GM12878 (cell line): ENCODE data around the gene NCAPH2. TPM values are rescaled to one million over a fixed set of nuclear protein-coding genes. Genes with fewer than 3 reads are reported as not detected.
A peak's percentile ranks its signal among the peaks of the same experiment; 100 is the strongest.

ENCODE experiments used
- ATAC-seq: fragments of 200-7000 bp; cut with Tn5 transposase; 3 replicates; pipeline ENCODE4 v1.9.1; 2020; ENCODE audit warnings: mild to moderate bottlenecking, moderate library complexity
- BruUV-seq: library from RNA; stranded (reverse); fragments of 400-500 nt; replicated peaks from 2 replicates; lab custom pipeline; 2021; lab: Mats Ljungman, UMichigan
- CTCF ChIA-PET: fragments of 300-600 bp; sonication (Branson Sonifier 250); formaldehyde crosslinking; extraction: SDS; loops from one replicate; lab custom pipeline; 2021; ENCODE audit warnings: inconsistent platforms; lab: Yijun Ruan, JAX
- POLR2A ChIA-PET: fragments of 350-600 bp; formaldehyde crosslinking; extraction: SDS; loops from one replicate; lab custom pipeline; 2021; ENCODE audit warnings: inconsistent platforms; lab: Charles Lee
- RAD21 ChIA-PET: fragments of 300-600 bp; sonication (Branson Sonifier 250); formaldehyde crosslinking; loops from one replicate; lab custom pipeline; 2023; ENCODE audit warnings: antibody characterized with exemption; ENCODE audit not compliant: unreplicated experiment; lab: Charles Lee
- SMC1A ChIA-PET: fragments of 300-600 bp; sonication (Branson Sonifier 250); formaldehyde crosslinking; loops from one replicate; lab custom pipeline; 2023; ENCODE audit not compliant: unreplicated experiment, uncharacterized antibody; lab: Charles Lee
- DNase-seq: peaks from one replicate; pipeline ENCODE4 v3.0.0-alpha.2; 2011; ENCODE audit warnings: low read depth, low spot score
- FAIRE-seq: peaks from 3 replicates; lab custom pipeline; 2011; peaks lifted over from hg19 to GRCh38; lab: Jason Lieb, UNC
- H2AFZ ChIP-seq: 2 replicates; pipeline ENCODE4 v1.6.0; 2011; ENCODE audit warnings: low read depth, low read length, control low read depth; ENCODE audit not compliant: control insufficient read depth
- H3K27ac ChIP-seq: 2 replicates; pipeline ENCODE4 v1.5.1; 2011; ENCODE audit warnings: control low read depth; ENCODE audit not compliant: control insufficient read depth, insufficient read depth
- H3K27me3 ChIP-seq, 2 experiments: replicated peaks in 1 of 2; 2 replicates each; pipeline versions ENCODE4 v1.6.0 to v1.6.1; 2011; ENCODE audit warnings: low read length in 1 of 2; ENCODE audit not compliant: control insufficient read depth in 2 of 2, insufficient read depth in 2 of 2
- H3K36me3 ChIP-seq, 2 experiments: 2 replicates each; pipeline ENCODE4 v1.5.1; 2011; ENCODE audit warnings: low read length in 1 of 2; ENCODE audit not compliant: control insufficient read depth in 2 of 2, insufficient read depth in 2 of 2
- H3K4me1 ChIP-seq: 2 replicates; pipeline ENCODE4 v1.6.1; 2011; ENCODE audit warnings: mild to moderate bottlenecking, low read length, moderate library complexity, mixed read lengths; ENCODE audit not compliant: control insufficient read depth, insufficient read depth
- H3K4me2 ChIP-seq: 2 replicates; pipeline ENCODE4 v1.6.0; 2011; ENCODE audit warnings: control low read depth; ENCODE audit not compliant: control insufficient read depth, insufficient read depth
- H3K4me3 ChIP-seq: fragments of 200-600 bp; sonication (generic); 2 replicates; pipeline ENCODE4 v1.5.1; 2016
- H3K79me2 ChIP-seq: 2 replicates; pipeline ENCODE4 v1.6.0; 2011; ENCODE audit warnings: low read length; ENCODE audit not compliant: control insufficient read depth, insufficient read depth
- H3K9ac ChIP-seq: 2 replicates; pipeline ENCODE4 v1.8.0; 2011; ENCODE audit warnings: low read length, control low read depth, mixed read lengths; ENCODE audit not compliant: control insufficient read depth, insufficient read depth
- H3K9me3 ChIP-seq: replicated peaks from 3 replicates; pipeline ENCODE4 v1.5.1; 2011; ENCODE audit warnings: mild to moderate bottlenecking, low read length; ENCODE audit not compliant: control insufficient read depth, insufficient read depth
- H4K20me1 ChIP-seq: 2 replicates; pipeline ENCODE4 v1.6.0; 2011; ENCODE audit not compliant: control insufficient read depth, insufficient read depth
- CHD1 ChIP-seq: IDR thresholded peaks from 2 replicates; pipeline ENCODE4 v1.6.1; 2012; ENCODE audit warnings: low read depth, low read length, improper control_type of control experiment
- CHD2 ChIP-seq: IDR thresholded peaks from 2 replicates; pipeline ENCODE4 v1.6.1; 2011; ENCODE audit warnings: low read depth, low read length, improper control_type of control experiment, borderline replicate concordance
- CREM ChIP-seq: IDR thresholded peaks from 2 replicates; pipeline ENCODE4 v1.6.1; 2014; ENCODE audit warnings: antibody characterized with exemption, low read depth
- KDM1A ChIP-seq: fragments of 200-600 bp; sonication (generic); IDR thresholded peaks from 2 replicates; pipeline ENCODE4 v1.6.1; 2016; ENCODE audit warnings: borderline replicate concordance
- RBBP5 ChIP-seq: fragments of 200-600 bp; sonication (generic); conservative IDR thresholded peaks from 2 replicates; pipeline ENCODE4 v1.6.1; 2016
- YBX1 ChIP-seq: fragments of 450-650 bp; IDR thresholded peaks from 2 replicates; pipeline ENCODE4 v1.6.1; 2016; ENCODE audit warnings: antibody characterized with exemption
- ZBTB4 ChIP-seq: fragments of 450-650 bp; formaldehyde crosslinking; IDR thresholded peaks from 2 replicates; pipeline ENCODE4 v1.4.0; 2022; ENCODE audit warnings: mild to moderate bottlenecking, moderate library complexity
- ZNF592 ChIP-seq: fragments of 450-650 bp; IDR thresholded peaks from 2 replicates; pipeline ENCODE4 v1.6.1; 2017; ENCODE audit warnings: mild to moderate bottlenecking, moderate library complexity
- WGBS: methylation state at CpG from one replicate; pipeline ENCODE4 v1.1.6; 2016; ENCODE audit warnings: low lambda C conversion rate; ENCODE audit not compliant: insufficient replicate concordance, insufficient coverage; ENCODE audit errors: missing lambda C conversion rate; 5-methylcytosine and 5-hydroxymethylcytosine counted together
- in situ Hi-C: fragments of 300-500 bp; cut with MboI; formaldehyde crosslinking; loops from 9 replicates; pipeline ENCODE4 v1.14.3; 2018; ENCODE audit warnings: mixed read lengths
- intact Hi-C: fragments of 100-400 bp; cut with micrococcal nuclease; formaldehyde crosslinking; loops from one replicate; pipeline ENCODE4 v1.14.2; 2022; ENCODE audit not compliant: unreplicated experiment
- polyA plus RNA-seq, 11 experiments: library from polyadenylated mRNA; depleted of rRNA in 4 of 11; unstranded in 6 of 11; stranded (reverse) in 5 of 11; fragments of >200 nt; fragmentation: Nextera tagmentation in 4 of 11; fragmentation: Illumina TruSeq in 1 of 11; extraction: Ambion mirVana in 4 of 11; extraction: Trizol in 1 of 11; gene quantifications; 1 replicate in 1 of 11; 2 replicates in 10 of 11; pipeline versions ENCODE4 v1.2.1 to v1.2.3, GENCODE V29; 2011 to 2016; ENCODE audit warnings: inconsistent platforms in 2 of 11, missing spikeins in 2 of 11, low read depth in 1 of 11
- total RNA-seq, 4 experiments: library from RNA; depleted of rRNA in 3 of 4; stranded (reverse); fragments of >200 nt in 3 of 4; fragmentation: Illumina TruSeq in 1 of 4; extraction: Trizol in 1 of 4; gene quantifications; 2 replicates each; pipeline versions ENCODE4 v1.2.1 to v1.2.3, GENCODE V29; 2013 to 2021
- TF ChIP-seq, protein P1 (sequence below): IDR thresholded peaks from 2 replicates; pipeline ENCODE4 v1.6.1; 2012; ENCODE audit warnings: mild to moderate bottlenecking, low read depth, low read length

Gene NCAPH2
- total and polyA plus RNA-seq, 10 of the 15 experiments (the other 5 are each of a cell fraction or from before 2014, with no cell fraction given): 5.0 to 110 (median 59.9) TPM

- CTCF ChIA-PET: interaction anchor here (1.2 kb wide), 1 partner anchor 10 kb away, joined by 5 read pairs; the partner anchor contains the start of gene SYCE3
- no peak overlapping the region for H3K27ac ChIP-seq
- no peak overlapping the region for H3K4me3 ChIP-seq
- ATAC-seq (no peak), DNase-seq (no peak), FAIRE-seq (peak; percentile 13)
- RAD21 ChIA-PET: interaction anchor here (0.6 kb wide), 1 partner anchor 102 kb away, joined by 3 read pairs; no protein-coding TSS in a partner anchor
- H3K4me1 ChIP-seq: peaks cover 5% of the 10 kb centered on the region
- TF ChIP-seq CHD2 (no peak), CREM (no peak), ZBTB4 (CRISPR knock-in tag) (no peak), ZNF592 (no peak), CHD1 (no peak), YBX1 (no peak), KDM1A (no peak), RBBP5 (no peak)
- TF ChIP-seq, protein P1, sequence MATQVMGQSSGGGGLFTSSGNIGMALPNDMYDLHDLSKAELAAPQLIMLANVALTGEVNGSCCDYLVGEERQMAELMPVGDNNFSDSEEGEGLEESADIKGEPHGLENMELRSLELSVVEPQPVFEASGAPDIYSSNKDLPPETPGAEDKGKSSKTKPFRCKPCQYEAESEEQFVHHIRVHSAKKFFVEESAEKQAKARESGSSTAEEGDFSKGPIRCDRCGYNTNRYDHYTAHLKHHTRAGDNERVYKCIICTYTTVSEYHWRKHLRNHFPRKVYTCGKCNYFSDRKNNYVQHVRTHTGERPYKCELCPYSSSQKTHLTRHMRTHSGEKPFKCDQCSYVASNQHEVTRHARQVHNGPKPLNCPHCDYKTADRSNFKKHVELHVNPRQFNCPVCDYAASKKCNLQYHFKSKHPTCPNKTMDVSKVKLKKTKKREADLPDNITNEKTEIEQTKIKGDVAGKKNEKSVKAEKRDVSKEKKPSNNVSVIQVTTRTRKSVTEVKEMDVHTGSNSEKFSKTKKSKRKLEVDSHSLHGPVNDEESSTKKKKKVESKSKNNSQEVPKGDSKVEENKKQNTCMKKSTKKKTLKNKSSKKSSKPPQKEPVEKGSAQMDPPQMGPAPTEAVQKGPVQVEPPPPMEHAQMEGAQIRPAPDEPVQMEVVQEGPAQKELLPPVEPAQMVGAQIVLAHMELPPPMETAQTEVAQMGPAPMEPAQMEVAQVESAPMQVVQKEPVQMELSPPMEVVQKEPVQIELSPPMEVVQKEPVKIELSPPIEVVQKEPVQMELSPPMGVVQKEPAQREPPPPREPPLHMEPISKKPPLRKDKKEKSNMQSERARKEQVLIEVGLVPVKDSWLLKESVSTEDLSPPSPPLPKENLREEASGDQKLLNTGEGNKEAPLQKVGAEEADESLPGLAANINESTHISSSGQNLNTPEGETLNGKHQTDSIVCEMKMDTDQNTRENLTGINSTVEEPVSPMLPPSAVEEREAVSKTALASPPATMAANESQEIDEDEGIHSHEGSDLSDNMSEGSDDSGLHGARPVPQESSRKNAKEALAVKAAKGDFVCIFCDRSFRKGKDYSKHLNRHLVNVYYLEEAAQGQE: no peak
- no peak overlapping the region for H3K4me2 ChIP-seq
- 53% methylated on average over 8 of the region's 8 CpGs for WGBS
- no peaks in the 10 kb centered on the region for H3K36me3 ChIP-seq
- POLR2A ChIA-PET: no interaction called here
- no peak overlapping the region for H3K9ac ChIP-seq
- H3K9me3 ChIP-seq: no peaks in the 10 kb centered on the region
- no TSS peak for BruUV-seq
- H2AFZ ChIP-seq: no peak overlapping the region
- in situ Hi-C loops (no loop called here), intact Hi-C loops (no loop called here)
- no peaks in the 10 kb centered on the region for H3K27me3 ChIP-seq
- no peaks in the 10 kb centered on the region for H4K20me1 ChIP-seq
- SMC1A ChIA-PET: no interaction called here
- no peaks in the 10 kb centered on the region for H3K79me2 ChIP-seq
Measured at GRCh38 chr22:50553310-50553709, 45.3 kb downstream of the NCAPH2 start.
